Kidney (tissue), 22 donors: ENCODE results near the gene SLC46A1. TPM values are rescaled to one million over a fixed set of nuclear protein-coding genes. Genes with fewer than 3 reads are reported as not detected.

Experiments used
- DNase-seq, 5 donors: peaks; one replicate each; pipeline ENCODE4 v3.0.0-alpha.2; 2013 to 2020
- FAIRE-seq: peaks from 2 replicates; lab custom pipeline; 2012; peaks lifted over from hg19 to GRCh38; lab: Jason Lieb, UNC
- H3K27ac ChIP-seq, 2 donors: one replicate each; pipeline ENCODE4 v1.7.0; 2013; ENCODE audit warnings: low read depth in 2 of 2, low read length in 2 of 2, inconsistent platforms in 1 of 2
- H3K27me3 ChIP-seq: one replicate; pipeline ENCODE4 v1.7.1; 2013; ENCODE audit warnings: low read length, inconsistent platforms; ENCODE audit not compliant: control insufficient read depth, insufficient read depth
- H3K36me3 ChIP-seq, 3 donors: one replicate each; pipeline versions ENCODE4 v1.7.0 to v1.7.1; 2013; ENCODE audit warnings: low read length in 3 of 3, control low read depth in 1 of 3, inconsistent platforms in 1 of 3; ENCODE audit not compliant: insufficient read depth in 3 of 3, control insufficient read depth in 2 of 3
- H3K4me1 ChIP-seq, 3 donors: one replicate each; pipeline versions ENCODE4 v1.7.0 to v1.7.1; 2013; ENCODE audit warnings: low read length in 3 of 3, inconsistent platforms in 1 of 3, low read depth in 1 of 3; ENCODE audit not compliant: control insufficient read depth in 2 of 3, insufficient read depth in 2 of 3
- H3K4me3 ChIP-seq, 3 donors: one replicate each; pipeline versions ENCODE4 v1.7.0 to v1.8.1; 2013; ENCODE audit warnings: low read length in 3 of 3, control low read depth in 1 of 3, inconsistent platforms in 1 of 3
- H3K9ac ChIP-seq, 3 donors: one replicate each; pipeline versions ENCODE4 v1.7.0 to v1.7.1; 2013; ENCODE audit warnings: low read length in 3 of 3, control low read depth in 1 of 3, inconsistent platforms in 1 of 3
- H3K9me3 ChIP-seq, 3 donors: one replicate each; pipeline versions ENCODE4 v1.7.0 to v1.7.1; 2013; ENCODE audit warnings: low read length in 3 of 3, control low read depth in 1 of 3, inconsistent platforms in 1 of 3; ENCODE audit not compliant: control insufficient read depth in 2 of 3, insufficient read depth in 1 of 3
- intact Hi-C: fragments of 100-400 bp; cut with DNase I; formaldehyde crosslinking; loops from one replicate; pipeline ENCODE4 v1.11.1; 2022
- long read RNA-seq, 10 donors: library from polyadenylated mRNA in 1 of 10; unstranded in 1 of 10; transcript quantifications; one replicate each; pipeline ENCODE4 v2.0.0 and lab custom pipeline, GENCODE V29; 2021 to 2026
- polyA plus RNA-seq: library from polyadenylated mRNA; stranded (reverse); fragments of 350-450 nt; fragmentation: Illumina TruSeq; extraction: RNeasy Lipid Tissue Mini Kit (QIAGEN cat#74804); gene quantifications from one replicate; pipeline ENCODE4 v1.2.3, GENCODE V29; 2014; ENCODE audit warnings: low read depth, low replicate concordance; ENCODE audit not compliant: insufficient read depth
- total RNA-seq: library from RNA; stranded (reverse); fragmentation: NEBNext Ultra II Directional; extraction: Animal tissue kit (Norgen Biotek cat#: 25700); gene quantifications from one replicate; pipeline ENCODE4 v1.2.1, GENCODE V29; 2021
- TF ChIP-seq, protein P1 (sequence below): IDR thresholded peaks from 3 replicates; pipeline ENCODE4 v1.5.1; 2012; ENCODE audit warnings: mild to moderate bottlenecking, moderate library complexity, borderline replicate concordance; ENCODE audit not compliant: insufficient read depth; ENCODE audit errors: extremely low read depth
- donor health status: control.
- donor health status: control.
- donor health status: control.
- donor health status: control.
- donor health status: control.
- donor health status: DM: yes; HTN: yes; CAD: no.
- donor health status: Normal renal cell carcinoma (clear cell type).

The SLC46A1 gene
- total RNA-seq, result 14.7 TPM
- 9.7 TPM for polyA plus RNA-seq
- long read RNA-seq, donor 1, partial matches to known transcripts, result 0 of 3 reads
- long read RNA-seq, donor 1, other reads (novel, unspliced or antisense), result 0 of 3 reads
- long read RNA-seq, donor 2, full-length matches to known transcripts, result 11 of 11 reads
- long read RNA-seq, donor 2, partial matches to known transcripts, result 0 of 11 reads
- long read RNA-seq, donor 2, other reads (novel, unspliced or antisense), result 0 of 11 reads
- long read RNA-seq, donor 3, transcript SLC46A1-209 (1 exons, 528 nt), result major isoform, 5 of 5 reads
- long read RNA-seq, donor 3, partial matches to known transcripts, result 0 of 5 reads
- long read RNA-seq, donor 3, other reads (novel, unspliced or antisense), result 0 of 5 reads
- long read RNA-seq, donor 4, full-length matches to known transcripts, result 7 of 7 reads
- long read RNA-seq, donor 4, partial matches to known transcripts, result 0 of 7 reads
- long read RNA-seq, donor 4, other reads (novel, unspliced or antisense), result 0 of 7 reads
- long read RNA-seq, donor 5, partial matches to known transcripts, result 0 of 2 reads
- long read RNA-seq, donor 5, other reads (novel, unspliced or antisense), result 0 of 2 reads
- long read RNA-seq, donor 6, partial matches to known transcripts, result 0 of 1 reads
- long read RNA-seq, donor 6, other reads (novel, unspliced or antisense), result 0 of 1 reads
- long read RNA-seq, donor 7, full-length matches to known transcripts, result 2 of 6 reads
- long read RNA-seq, donor 7, partial matches to known transcripts, result 0 of 6 reads
- long read RNA-seq, donor 7, other reads (novel, unspliced or antisense), result 4 of 6 reads
- long read RNA-seq, donor 8, transcript SLC46A1-209 (1 exons, 528 nt), result major isoform, 10 of 10 reads
- long read RNA-seq, donor 8, partial matches to known transcripts, result 0 of 10 reads
- long read RNA-seq, donor 8, other reads (novel, unspliced or antisense), result 0 of 10 reads
- long read RNA-seq, donor 9, partial matches to known transcripts, result 0 of 5 reads
- long read RNA-seq, donor 9, other reads (novel, unspliced or antisense), result 0 of 5 reads
- long read RNA-seq, donor 10, transcript SLC46A1-209 (1 exons, 528 nt), result major isoform, 14 of 14 reads
- long read RNA-seq, donor 10, partial matches to known transcripts, result 0 of 14 reads
- long read RNA-seq, donor 10, other reads (novel, unspliced or antisense), result 0 of 14 reads

DNA sequence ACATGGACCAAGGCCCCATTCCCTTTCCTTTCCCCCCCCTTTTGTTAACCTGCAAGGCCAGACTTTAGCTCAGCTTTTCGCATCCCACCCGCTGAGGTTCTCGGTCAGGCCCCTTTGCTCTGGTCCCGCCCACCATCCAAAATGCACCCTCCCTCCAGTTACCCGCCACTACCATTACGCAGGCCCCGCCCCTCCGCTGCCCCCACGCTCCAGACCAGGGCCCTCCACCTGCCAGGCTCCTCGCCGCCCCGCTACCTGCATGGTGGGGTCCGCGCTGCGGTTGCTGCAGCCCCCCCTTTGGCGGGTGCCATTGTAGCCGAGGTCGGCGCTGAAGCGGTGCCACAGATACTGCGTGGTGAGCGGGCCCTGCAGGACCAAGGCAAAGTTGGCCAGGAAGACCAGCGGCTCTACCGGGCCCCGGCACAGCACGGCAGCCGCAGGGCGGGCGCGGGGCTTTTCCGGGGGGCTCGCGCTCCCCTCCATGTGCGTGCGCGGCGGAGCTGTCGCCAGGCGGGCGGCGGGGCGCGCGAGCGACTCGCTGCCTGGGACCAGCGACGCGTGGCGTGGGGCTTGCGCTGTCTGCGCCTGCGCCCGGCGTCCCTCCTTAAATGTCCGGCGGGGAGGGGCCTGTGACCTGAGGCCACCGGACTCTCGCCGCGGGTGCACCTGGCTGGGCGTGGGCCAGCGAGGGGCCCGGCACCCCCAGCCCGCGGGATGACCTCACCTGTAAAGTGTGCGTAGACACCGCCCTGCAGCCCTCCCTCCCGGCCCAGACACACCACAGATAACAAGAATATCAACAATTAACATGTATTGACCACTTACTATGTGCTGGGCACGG is at the start of gene SLC46A1:
Gene SLC46A1, minus strand, starts transcription at position 581 of the 841 bp plus-strand sequence. Its CDS starts 98 bp downstream, at position 483.
- Histone ChIP-seq H3K4me3 (peak within 1 kb of the TSS; percentile 49 to 59 (median 53)), H3K27ac (no peak within 1 kb of the TSS), H3K9ac (peak within 1 kb of the TSS in 2 of 3 donors; percentile 21 to 22), H3K9me3 (no peaks in the 10 kb centered on the region), H3K36me3 (no peaks in the 10 kb centered on the region), H3K4me1 (peaks cover 0 to 11% (median 0%) of the 10 kb centered on the region in 3 donors), H3K27me3 (no peaks in the 10 kb centered on the region)
- TF ChIP-seq, protein P1, sequence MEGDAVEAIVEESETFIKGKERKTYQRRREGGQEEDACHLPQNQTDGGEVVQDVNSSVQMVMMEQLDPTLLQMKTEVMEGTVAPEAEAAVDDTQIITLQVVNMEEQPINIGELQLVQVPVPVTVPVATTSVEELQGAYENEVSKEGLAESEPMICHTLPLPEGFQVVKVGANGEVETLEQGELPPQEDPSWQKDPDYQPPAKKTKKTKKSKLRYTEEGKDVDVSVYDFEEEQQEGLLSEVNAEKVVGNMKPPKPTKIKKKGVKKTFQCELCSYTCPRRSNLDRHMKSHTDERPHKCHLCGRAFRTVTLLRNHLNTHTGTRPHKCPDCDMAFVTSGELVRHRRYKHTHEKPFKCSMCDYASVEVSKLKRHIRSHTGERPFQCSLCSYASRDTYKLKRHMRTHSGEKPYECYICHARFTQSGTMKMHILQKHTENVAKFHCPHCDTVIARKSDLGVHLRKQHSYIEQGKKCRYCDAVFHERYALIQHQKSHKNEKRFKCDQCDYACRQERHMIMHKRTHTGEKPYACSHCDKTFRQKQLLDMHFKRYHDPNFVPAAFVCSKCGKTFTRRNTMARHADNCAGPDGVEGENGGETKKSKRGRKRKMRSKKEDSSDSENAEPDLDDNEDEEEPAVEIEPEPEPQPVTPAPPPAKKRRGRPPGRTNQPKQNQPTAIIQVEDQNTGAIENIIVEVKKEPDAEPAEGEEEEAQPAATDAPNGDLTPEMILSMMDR, result no peak
- FAIRE-seq, result no peak
- DNase-seq, result peak; percentile 65 to 83 (median 76)
- intact Hi-C loops, result no loop called here

DNA sequence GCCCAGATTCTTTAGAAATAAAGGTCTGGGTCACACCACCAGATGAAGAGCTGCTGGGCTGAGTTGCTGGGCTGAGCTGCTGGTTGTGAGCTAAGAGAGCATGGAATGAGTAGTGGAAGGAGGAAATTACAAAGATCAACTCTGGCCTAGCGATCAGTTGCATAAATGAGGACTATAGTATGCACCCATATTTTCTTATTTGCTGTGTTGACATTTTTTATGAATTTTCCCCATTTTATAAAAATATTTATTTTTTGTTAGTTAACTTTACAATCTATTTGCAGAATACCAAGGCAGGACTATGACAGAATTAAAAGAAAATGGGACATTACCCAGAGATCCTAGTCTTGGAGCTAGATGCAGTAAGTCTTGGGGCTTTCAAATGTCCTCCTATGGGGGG is 43.8 kb upstream of the SLC46A1 start:
- DNase-seq (no peak), FAIRE-seq (no peak)
- Histone ChIP-seq H3K9me3 (no peaks in the 10 kb centered on the region), H3K4me3 (no peak overlapping the region), H3K27ac (no peak overlapping the region), H3K4me1 (no peaks in the 10 kb centered on the region), H3K27me3 (no peaks in the 10 kb centered on the region), H3K9ac (no peak overlapping the region), H3K36me3 (no peaks in the 10 kb centered on the region)
- TF ChIP-seq, protein P1, result no peak
- intact Hi-C loops, result no loop called here

DNA sequence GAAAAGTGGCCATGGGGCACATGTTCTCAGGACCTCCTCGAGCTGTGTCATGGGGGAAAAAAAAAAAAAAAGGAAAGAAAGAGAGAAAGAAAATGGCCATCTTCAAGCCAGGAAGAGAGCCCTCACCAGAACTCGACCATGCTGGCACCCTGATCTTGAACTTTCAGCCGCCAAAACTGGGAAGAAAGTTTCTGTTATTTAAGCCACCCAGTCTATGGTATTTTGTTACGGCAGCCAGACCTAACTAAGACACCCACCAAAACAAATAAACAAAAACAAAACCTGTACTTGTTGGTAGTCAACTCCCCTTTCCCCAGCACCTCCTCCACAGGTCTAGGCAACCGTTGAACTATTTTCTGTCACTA is 41.4 kb upstream of the SLC46A1 start:
- H3K4me3 ChIP-seq, result no peak overlapping the region
- TF ChIP-seq, protein P1, result no peak
- no peak overlapping the region for H3K27ac ChIP-seq
- no peaks in the 10 kb centered on the region for H3K27me3 ChIP-seq
- DNase-seq, result no peak
- intact Hi-C loops, result no loop called here
- no peak overlapping the region for H3K9ac ChIP-seq
- no peaks in the 10 kb centered on the region for H3K4me1 ChIP-seq
- no peaks in the 10 kb centered on the region for H3K36me3 ChIP-seq
- H3K9me3 ChIP-seq, result no peaks in the 10 kb centered on the region
- no peak for FAIRE-seq
